Suprapubic skin (tissue), 4 donors: ENCODE data around the gene FRMD1. TPM values are rescaled to one million over a fixed set of nuclear protein-coding genes. Genes with fewer than 3 reads are reported as not detected.

Experiments used
- DNase-seq, 2 donors: peaks; one replicate each; pipeline ENCODE4 v3.0.0-alpha.2; 2019; ENCODE audit warnings: low spot score in 2 of 2
- H3K27ac ChIP-seq: fragments of 200-600 bp; sonication (generic); one replicate; pipeline ENCODE4 v1.5.1; 2019
- H3K27me3 ChIP-seq: fragments of 200-600 bp; sonication (generic); one replicate; pipeline ENCODE4 v1.5.1; 2019
- H3K36me3 ChIP-seq: fragments of 200-600 bp; sonication (generic); one replicate; pipeline ENCODE4 v1.5.1; 2019
- H3K4me1 ChIP-seq: fragments of 200-600 bp; sonication (generic); one replicate; pipeline ENCODE4 v1.5.1; 2019
- H3K4me3 ChIP-seq: fragments of 200-600 bp; sonication (generic); one replicate; pipeline ENCODE4 v1.5.1; 2019; ENCODE audit warnings: mild to moderate bottlenecking
- H3K9me3 ChIP-seq: fragments of 200-600 bp; sonication (generic); one replicate; pipeline ENCODE4 v1.5.1; 2019
- CTCF ChIP-seq, 2 donors: fragments of 200-600 bp in 1 of 2; fragments of 450-650 bp in 1 of 2; sonication (generic) in 1 of 2; IDR thresholded peaks; one replicate each; pipeline ENCODE4 v1.5.1; 2016 to 2019; ENCODE audit warnings: antibody characterized with exemption in 2 of 2, mild to moderate bottlenecking in 1 of 2, moderate library complexity in 1 of 2
- EP300 ChIP-seq: sonication (generic); formaldehyde crosslinking; IDR thresholded peaks from one replicate; pipeline ENCODE4 v1.6.1; 2017; ENCODE audit warnings: antibody characterized with exemption
- POLR2A ChIP-seq, 2 donors: fragments of 450-650 bp; IDR thresholded peaks; one replicate each; pipeline ENCODE4 v1.6.1; 2017; ENCODE audit warnings: antibody characterized with exemption in 2 of 2, mild to moderate bottlenecking in 2 of 2, moderate library complexity in 2 of 2
- POLR2AphosphoS5 ChIP-seq, 3 donors: sonication (generic); formaldehyde crosslinking; IDR thresholded peaks; one replicate each; pipeline ENCODE4 v1.6.1; 2017; ENCODE audit warnings: antibody characterized with exemption in 3 of 3
- WGBS: methylation state at CpG from one replicate; pipeline ENCODE4 v1.1.5; 2018; 5-methylcytosine and 5-hydroxymethylcytosine counted together
- total RNA-seq, 4 donors: library from RNA; depleted of rRNA; stranded (reverse); fragments of >200 nt; gene quantifications; one replicate each; pipeline ENCODE4 v1.1.0, GENCODE V29; 2016

FRMD1 gene
- total RNA-seq, 4 donors from 2014 or later: 0.64 to 2.6 (median 1.5) TPM

- WGBS: 92% methylated on average over 18 of the region's 18 CpGs
- Histone ChIP-seq H3K9me3 (no peaks in the 10 kb centered on the region), H3K27me3 (no peaks in the 10 kb centered on the region), H3K36me3 (no peaks in the 10 kb centered on the region), H3K4me1 (peaks cover 37% of the 10 kb centered on the region), H3K4me3 (no peak overlapping the region), H3K27ac (peak overlapping the region; percentile 61)
- TF ChIP-seq EP300 (no peak), POLR2A (IDR thresholded peaks at IDR 0.05) (no peak), POLR2AphosphoS5 (IDR thresholded peaks at IDR 0.05) (no peak), CTCF (IDR thresholded peaks at IDR 0.05) (no peak)
- DNase-seq: no peak
Observed at GRCh38 chr6:168034537-168034936, 44.5 kb downstream of the FRMD1 start.

DNA sequence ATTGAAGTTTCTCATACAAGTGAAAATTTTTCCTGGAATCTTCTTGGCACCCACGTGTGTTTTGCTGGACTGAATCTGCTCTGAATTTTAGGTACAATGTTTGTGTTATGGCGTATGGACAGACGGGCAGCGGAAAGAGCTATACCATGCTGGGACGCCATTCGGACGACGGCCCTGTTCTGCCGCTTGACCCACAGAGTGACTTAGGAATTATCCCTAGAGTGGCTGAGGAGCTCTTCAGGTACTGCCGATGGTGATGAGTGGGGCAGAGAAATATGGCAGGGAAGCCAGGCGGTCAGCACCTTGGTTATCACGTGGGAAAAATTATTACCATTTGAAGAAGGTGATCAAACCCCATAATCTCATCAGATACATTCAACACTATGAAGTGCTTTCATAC lies 45.2 kb downstream of the FRMD1 start:
- no peaks in the 10 kb centered on the region for H3K36me3 ChIP-seq
- H3K4me1 ChIP-seq: peaks cover 39% of the 10 kb centered on the region
- no peaks in the 10 kb centered on the region for H3K9me3 ChIP-seq
- no peaks in the 10 kb centered on the region for H3K27me3 ChIP-seq
- TF ChIP-seq CTCF (IDR thresholded peaks at IDR 0.05) (no peak), POLR2A (IDR thresholded peaks at IDR 0.05) (no peak), POLR2AphosphoS5 (IDR thresholded peaks at IDR 0.05) (no peak), EP300 (no peak)
- H3K27ac ChIP-seq: no peak overlapping the region
- WGBS: 90% methylated on average over 12 of the region's 12 CpGs
- no peak for DNase-seq
- H3K4me3 ChIP-seq: no peak overlapping the region

- 59% methylated on average over 12 of the region's 12 CpGs for WGBS
- Histone ChIP-seq H3K27ac (peak overlapping the region; percentile 46), H3K4me3 (no peak overlapping the region), H3K36me3 (no peaks in the 10 kb centered on the region), H3K4me1 (peaks cover 34% of the 10 kb centered on the region), H3K27me3 (no peaks in the 10 kb centered on the region), H3K9me3 (no peaks in the 10 kb centered on the region)
- no peak for TF ChIP-seq EP300
- TF ChIP-seq CTCF (IDR thresholded peaks at IDR 0.05): no peak
- TF ChIP-seq POLR2AphosphoS5 (IDR thresholded peaks at IDR 0.05): no peak
- TF ChIP-seq POLR2A (IDR thresholded peaks at IDR 0.05): no peak
- no peak for DNase-seq
Observed at GRCh38 chr6:168032005-168032760, 46.8 kb downstream of the FRMD1 start.

- Histone ChIP-seq H3K27me3 (no peaks in the 10 kb centered on the region), H3K4me3 (no peak overlapping the region), H3K9me3 (no peaks in the 10 kb centered on the region), H3K27ac (peak overlapping the region; percentile 46), H3K36me3 (no peaks in the 10 kb centered on the region), H3K4me1 (peaks cover 29% of the 10 kb centered on the region)
- DNase-seq: no peak
- WGBS: 58% methylated on average over 14 of the region's 14 CpGs
- TF ChIP-seq CTCF (IDR thresholded peaks at IDR 0.05): no peak
- no peak for TF ChIP-seq EP300
- no peak for TF ChIP-seq POLR2AphosphoS5 (IDR thresholded peaks at IDR 0.05)
- TF ChIP-seq POLR2A (IDR thresholded peaks at IDR 0.05): no peak
Observed at GRCh38 chr6:168031411-168031971, 47.5 kb downstream of the FRMD1 start.

DNA sequence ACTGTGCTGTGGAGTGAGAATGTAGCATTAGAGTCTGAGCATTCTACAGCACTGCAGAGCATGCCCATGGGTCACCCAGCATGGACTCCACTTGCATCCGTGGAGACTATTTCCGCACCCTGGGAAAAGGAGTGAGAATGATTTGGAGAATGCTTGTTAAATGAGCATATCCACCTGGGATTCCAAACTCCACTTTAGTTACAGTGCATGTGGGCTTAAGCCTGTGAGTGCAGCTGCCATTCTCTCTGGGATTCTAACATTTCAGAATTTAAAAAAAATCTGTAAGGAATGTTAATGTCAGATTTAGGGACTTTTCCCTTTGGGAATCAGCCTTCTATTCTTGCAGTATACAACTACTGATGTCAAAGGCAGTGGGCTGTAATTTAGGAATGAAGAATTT lies 48.1 kb downstream of the FRMD1 start:
- H3K27ac ChIP-seq: no peak overlapping the region
- TF ChIP-seq POLR2AphosphoS5 (IDR thresholded peaks at IDR 0.05): no peak
- no peak for TF ChIP-seq EP300
- no peak for TF ChIP-seq CTCF (IDR thresholded peaks at IDR 0.05)
- TF ChIP-seq POLR2A (IDR thresholded peaks at IDR 0.05): no peak
- no peak overlapping the region for H3K4me3 ChIP-seq
- peaks cover 23% of the 10 kb centered on the region for H3K4me1 ChIP-seq
- H3K27me3 ChIP-seq: no peaks in the 10 kb centered on the region
- DNase-seq: no peak
- 48% methylated on average over 2 of the region's 2 CpGs for WGBS
- no peaks in the 10 kb centered on the region for H3K9me3 ChIP-seq
- no peaks in the 10 kb centered on the region for H3K36me3 ChIP-seq
